Liver (tissue), 9 donors: Measurements from ENCODE around the gene FOXC2. TPM values are rescaled to one million over a fixed set of nuclear protein-coding genes. Genes with fewer than 3 reads are reported as not detected.

Experiments used
- DNase-seq: peaks from one replicate; pipeline ENCODE4 v3.0.0-alpha.2; 2017; ENCODE audit warnings: low spot score
- H3K27ac ChIP-seq, 2 donors: one replicate each; pipeline ENCODE4 v1.7.0; 2013; ENCODE audit warnings: inconsistent platforms in 2 of 2, low read length in 2 of 2, control low read depth in 1 of 2, low read depth in 1 of 2, mild to moderate bottlenecking in 1 of 2
- H3K27me3 ChIP-seq, 4 donors: one replicate each; pipeline versions ENCODE4 v1.6.1 to v1.7.0; 2013; ENCODE audit warnings: low read length in 3 of 4, inconsistent platforms in 1 of 4, mild to moderate bottlenecking in 1 of 4, moderate library complexity in 1 of 4; ENCODE audit not compliant: control insufficient read depth in 4 of 4, insufficient read depth in 4 of 4
- H3K36me3 ChIP-seq, 4 donors: one replicate each; pipeline versions ENCODE4 v1.6.1 to v1.7.0; 2013; ENCODE audit warnings: low read length in 3 of 4, mild to moderate bottlenecking in 3 of 4, low read depth in 1 of 4, moderate library complexity in 1 of 4; ENCODE audit not compliant: control insufficient read depth in 4 of 4, insufficient read depth in 3 of 4
- H3K4me1 ChIP-seq, 4 donors: one replicate each; pipeline versions ENCODE4 v1.6.1 to v1.7.0; 2013; ENCODE audit warnings: low read length in 3 of 4, mild to moderate bottlenecking in 3 of 4, moderate library complexity in 1 of 4; ENCODE audit not compliant: control insufficient read depth in 4 of 4, insufficient read depth in 4 of 4
- H3K4me3 ChIP-seq, 3 donors: one replicate each; pipeline versions ENCODE4 v1.6.1 to v1.7.0; 2013; ENCODE audit warnings: low read length in 3 of 3, control low read depth in 1 of 3, low read depth in 1 of 3, mild to moderate bottlenecking in 1 of 3
- H3K9ac ChIP-seq, 2 donors: one replicate each; pipeline ENCODE4 v1.7.0; 2013; ENCODE audit warnings: low read length in 2 of 2, mild to moderate bottlenecking in 2 of 2, moderate library complexity in 2 of 2, control low read depth in 1 of 2, low read depth in 1 of 2
- H3K9me3 ChIP-seq, 4 donors: one replicate each; pipeline versions ENCODE4 v1.6.1 to v1.7.0; 2013; ENCODE audit warnings: low read length in 3 of 4; ENCODE audit not compliant: control insufficient read depth in 4 of 4
- ATF3 ChIP-seq: IDR thresholded peaks from 2 replicates; pipeline ENCODE4 v1.6.1; 2016; ENCODE audit warnings: antibody characterized with exemption
- CTCF ChIP-seq: fragments of 150-350 bp; IDR thresholded peaks from 2 replicates; pipeline ENCODE4 v1.5.1; 2017; ENCODE audit warnings: improper control_type of control experiment, low read depth, low read length; ENCODE audit not compliant: missing input control
- EGR1 ChIP-seq, 2 donors: IDR thresholded peaks; 2 replicates each; pipeline ENCODE4 v1.6.1; 2016 to 2018; ENCODE audit warnings: antibody characterized with exemption in 2 of 2, low read depth in 2 of 2
- FOXA1 ChIP-seq: IDR thresholded peaks from 2 replicates; pipeline ENCODE4 v1.6.1; 2016; ENCODE audit warnings: antibody characterized with exemption
- FOXA2 ChIP-seq: IDR thresholded peaks from 2 replicates; pipeline ENCODE4 v1.6.1; 2016; ENCODE audit warnings: antibody characterized with exemption
- GABPA ChIP-seq, 2 donors: IDR thresholded peaks in 1 of 2; conservative IDR thresholded peaks in 1 of 2; 2 replicates each; pipeline ENCODE4 v1.6.1; 2016; ENCODE audit warnings: antibody characterized with exemption in 2 of 2, mild to moderate bottlenecking in 1 of 2, moderate library complexity in 1 of 2
- HNF4A ChIP-seq, 2 donors: conservative IDR thresholded peaks; 2 replicates each; pipeline ENCODE4 v1.6.1; 2016; ENCODE audit warnings: antibody characterized with exemption in 2 of 2, mild to moderate bottlenecking in 2 of 2
- NR2F2 ChIP-seq: IDR thresholded peaks from 2 replicates; pipeline ENCODE4 v1.6.1; 2016; ENCODE audit warnings: antibody characterized with exemption
- RAD21 ChIP-seq, 2 donors: IDR thresholded peaks; 2 replicates each; pipeline ENCODE4 v1.6.1; 2016; ENCODE audit warnings: antibody characterized with exemption in 2 of 2, mild to moderate bottlenecking in 2 of 2
- RXRA ChIP-seq, 2 donors: IDR thresholded peaks; 2 replicates each; pipeline ENCODE4 v1.6.1; 2017 to 2018; ENCODE audit warnings: antibody characterized with exemption in 2 of 2, mild to moderate bottlenecking in 1 of 2
- SP1 ChIP-seq: IDR thresholded peaks from 2 replicates; pipeline ENCODE4 v1.6.1; 2018; ENCODE audit warnings: antibody characterized with exemption, mild to moderate bottlenecking
- TAF1 ChIP-seq: conservative IDR thresholded peaks from 2 replicates; pipeline ENCODE4 v1.6.1; 2016; ENCODE audit warnings: antibody characterized with exemption, mild to moderate bottlenecking
- YY1 ChIP-seq: IDR thresholded peaks from 2 replicates; pipeline ENCODE4 v1.6.1; 2016; ENCODE audit warnings: antibody characterized with exemption, mild to moderate bottlenecking
- ZBTB33 ChIP-seq: IDR thresholded peaks from 2 replicates; pipeline ENCODE4 v1.6.1; 2016; ENCODE audit warnings: antibody characterized with exemption
- WGBS: extraction: QIAGEN DNeasy Blood & Tissue Kit; methylation state at CpG from one replicate; pipeline ENCODE4 v1.1.7; 2013; 5-methylcytosine and 5-hydroxymethylcytosine counted together
- polyA plus RNA-seq, 2 donors: library from polyadenylated mRNA; stranded (reverse) in 1 of 2; unstranded in 1 of 2; fragments of 200-250 nt in 1 of 2; fragments of >200 nt in 1 of 2; fragmentation: Nextera tagmentation in 1 of 2; extraction: Ambion mirVana in 1 of 2; gene quantifications; one replicate each; pipeline versions ENCODE4 v1.2.1 to v1.2.3, GENCODE V29; 2013 to 2015
- total RNA-seq, 2 donors: library from RNA; depleted of rRNA; stranded (reverse); fragments of >200 nt; gene quantifications; one replicate each; pipeline ENCODE4 v1.2.3, GENCODE V29; 2014
- TF ChIP-seq, protein P1 (sequence below): IDR thresholded peaks from 2 replicates; pipeline ENCODE4 v1.6.1; 2016; ENCODE audit warnings: antibody characterized with exemption
- TF ChIP-seq, protein P2 (sequence below): IDR thresholded peaks from 2 replicates; pipeline ENCODE4 v1.6.1; 2016; ENCODE audit warnings: antibody characterized with exemption, mild to moderate bottlenecking
- donor health status: healthy.
- donor health status: healthy.
- donor health status: healthy.
- donor health status: healthy.
- donor health status: healthy.

Gene FOXC2
- total and polyA plus RNA-seq, 4 donors, result 0.03 to 0.09 (median 0.08) TPM; not detected in 1

DNA sequence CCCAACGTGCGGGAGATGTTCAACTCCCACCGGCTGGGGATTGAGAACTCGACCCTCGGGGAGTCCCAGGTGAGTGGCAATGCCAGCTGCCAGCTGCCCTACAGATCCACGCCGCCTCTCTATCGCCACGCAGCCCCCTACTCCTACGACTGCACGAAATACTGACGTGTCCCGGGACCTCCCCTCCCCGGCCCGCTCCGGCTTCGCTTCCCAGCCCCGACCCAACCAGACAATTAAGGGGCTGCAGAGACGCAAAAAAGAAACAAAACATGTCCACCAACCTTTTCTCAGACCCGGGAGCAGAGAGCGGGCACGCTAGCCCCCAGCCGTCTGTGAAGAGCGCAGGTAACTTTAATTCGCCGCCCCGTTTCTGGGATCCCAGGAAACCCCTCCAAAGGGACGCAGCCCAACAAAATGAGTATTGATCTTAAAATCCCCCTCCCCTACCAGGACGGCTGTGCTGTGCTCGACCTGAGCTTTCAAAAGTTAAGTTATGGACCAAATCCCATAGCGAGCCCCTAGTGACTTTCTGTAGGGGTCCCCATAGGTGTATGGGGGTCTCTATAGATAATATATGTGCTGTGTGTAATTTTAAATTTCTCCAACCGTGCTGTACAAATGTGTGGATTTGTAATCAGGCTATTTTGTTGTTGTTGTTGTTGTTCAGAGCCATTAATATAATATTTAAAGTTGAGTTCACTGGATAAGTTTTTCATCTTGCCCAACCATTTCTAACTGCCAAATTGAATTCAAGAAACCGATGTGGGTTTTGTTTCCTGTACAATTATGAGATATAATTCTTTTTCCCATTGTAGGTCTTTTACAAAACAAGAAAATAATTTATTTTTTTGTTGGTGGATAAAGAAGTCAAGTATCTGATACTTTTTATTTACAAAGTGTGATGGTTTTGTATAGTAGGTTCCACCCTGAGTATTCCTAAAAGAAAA is 2.3 kb downstream of the FOXC2 start:
- TF ChIP-seq ZBTB33 (no peak), ATF3 (no peak), FOXA2 (no peak), FOXA1 (no peak), RAD21 (IDR thresholded peaks at IDR 0.05) (no peak), EGR1 (IDR thresholded peaks at IDR 0.05; ENCODE audit: low read depth in 2 of 2) (no peak), YY1 (no peak), TAF1 (no peak), CTCF (no peak), GABPA (IDR thresholded peaks at IDR 0.05 in 1 of 2, conservative IDR thresholded peaks at IDR 0.05 in 1 of 2) (no peak), NR2F2 (no peak), SP1 (no peak), RXRA (IDR thresholded peaks at IDR 0.05) (no peak), HNF4A (conservative IDR thresholded peaks at IDR 0.05) (no peak)
- TF ChIP-seq, protein P1, sequence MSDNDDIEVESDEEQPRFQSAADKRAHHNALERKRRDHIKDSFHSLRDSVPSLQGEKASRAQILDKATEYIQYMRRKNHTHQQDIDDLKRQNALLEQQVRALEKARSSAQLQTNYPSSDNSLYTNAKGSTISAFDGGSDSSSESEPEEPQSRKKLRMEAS, result no peak
- TF ChIP-seq, protein P2, sequence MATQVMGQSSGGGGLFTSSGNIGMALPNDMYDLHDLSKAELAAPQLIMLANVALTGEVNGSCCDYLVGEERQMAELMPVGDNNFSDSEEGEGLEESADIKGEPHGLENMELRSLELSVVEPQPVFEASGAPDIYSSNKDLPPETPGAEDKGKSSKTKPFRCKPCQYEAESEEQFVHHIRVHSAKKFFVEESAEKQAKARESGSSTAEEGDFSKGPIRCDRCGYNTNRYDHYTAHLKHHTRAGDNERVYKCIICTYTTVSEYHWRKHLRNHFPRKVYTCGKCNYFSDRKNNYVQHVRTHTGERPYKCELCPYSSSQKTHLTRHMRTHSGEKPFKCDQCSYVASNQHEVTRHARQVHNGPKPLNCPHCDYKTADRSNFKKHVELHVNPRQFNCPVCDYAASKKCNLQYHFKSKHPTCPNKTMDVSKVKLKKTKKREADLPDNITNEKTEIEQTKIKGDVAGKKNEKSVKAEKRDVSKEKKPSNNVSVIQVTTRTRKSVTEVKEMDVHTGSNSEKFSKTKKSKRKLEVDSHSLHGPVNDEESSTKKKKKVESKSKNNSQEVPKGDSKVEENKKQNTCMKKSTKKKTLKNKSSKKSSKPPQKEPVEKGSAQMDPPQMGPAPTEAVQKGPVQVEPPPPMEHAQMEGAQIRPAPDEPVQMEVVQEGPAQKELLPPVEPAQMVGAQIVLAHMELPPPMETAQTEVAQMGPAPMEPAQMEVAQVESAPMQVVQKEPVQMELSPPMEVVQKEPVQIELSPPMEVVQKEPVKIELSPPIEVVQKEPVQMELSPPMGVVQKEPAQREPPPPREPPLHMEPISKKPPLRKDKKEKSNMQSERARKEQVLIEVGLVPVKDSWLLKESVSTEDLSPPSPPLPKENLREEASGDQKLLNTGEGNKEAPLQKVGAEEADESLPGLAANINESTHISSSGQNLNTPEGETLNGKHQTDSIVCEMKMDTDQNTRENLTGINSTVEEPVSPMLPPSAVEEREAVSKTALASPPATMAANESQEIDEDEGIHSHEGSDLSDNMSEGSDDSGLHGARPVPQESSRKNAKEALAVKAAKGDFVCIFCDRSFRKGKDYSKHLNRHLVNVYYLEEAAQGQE, result no peak
- no peak for DNase-seq
- Histone ChIP-seq H3K36me3 (no peaks in the 10 kb centered on the region), H3K27ac (no peak overlapping the region), H3K4me1 (peaks cover 2 to 18% (median 2%) of the 10 kb centered on the region in 4 donors), H3K9ac (no peak overlapping the region), H3K4me3 (peak overlapping the region in 1 of 3 donors; percentile 6), H3K9me3 (no peaks in the 10 kb centered on the region), H3K27me3 (peaks cover 2 to 33% (median 27%) of the 10 kb centered on the region in 4 donors)
- 13% methylated on average over 33 of the region's 33 CpGs for WGBS
